Measurements from ENCODE around the gene SIGMAR1. TPM values are rescaled to one million over a fixed set of nuclear protein-coding genes. Genes with fewer than 3 reads are reported as not detected.

Gene SIGMAR1
- total and polyA plus RNA-seq, 8 donors, result 36.0 to 72.1 (median 45.0) TPM

DNA sequence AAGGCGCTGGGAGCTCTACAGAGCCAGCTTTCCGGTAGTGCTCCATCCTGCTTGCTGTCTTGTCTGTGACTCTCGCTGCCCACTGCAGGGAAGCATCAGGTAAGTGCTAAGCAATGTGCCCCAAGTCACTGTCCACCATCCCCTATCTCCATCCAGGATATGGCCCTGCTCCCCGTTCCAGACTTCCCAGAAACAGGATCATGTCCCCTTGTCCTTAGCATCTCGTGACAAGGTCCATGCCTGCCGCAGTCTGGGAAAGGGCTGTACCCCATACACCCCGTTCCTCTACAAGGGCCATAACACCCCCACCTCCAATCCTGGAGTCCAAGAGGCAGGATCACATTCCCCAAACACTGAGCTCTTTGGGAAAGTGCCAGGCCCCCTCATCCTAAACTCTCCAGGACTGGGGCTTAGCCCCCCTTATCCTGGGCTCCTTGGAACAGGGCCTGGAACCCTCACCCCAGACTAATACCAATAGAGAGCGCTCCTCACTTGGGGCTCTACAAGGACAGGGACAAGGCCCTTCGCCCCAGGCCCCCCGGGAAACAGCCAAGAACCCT is 26.3 kb downstream of the SIGMAR1 start:
- TF ChIP-seq, protein P1, sequence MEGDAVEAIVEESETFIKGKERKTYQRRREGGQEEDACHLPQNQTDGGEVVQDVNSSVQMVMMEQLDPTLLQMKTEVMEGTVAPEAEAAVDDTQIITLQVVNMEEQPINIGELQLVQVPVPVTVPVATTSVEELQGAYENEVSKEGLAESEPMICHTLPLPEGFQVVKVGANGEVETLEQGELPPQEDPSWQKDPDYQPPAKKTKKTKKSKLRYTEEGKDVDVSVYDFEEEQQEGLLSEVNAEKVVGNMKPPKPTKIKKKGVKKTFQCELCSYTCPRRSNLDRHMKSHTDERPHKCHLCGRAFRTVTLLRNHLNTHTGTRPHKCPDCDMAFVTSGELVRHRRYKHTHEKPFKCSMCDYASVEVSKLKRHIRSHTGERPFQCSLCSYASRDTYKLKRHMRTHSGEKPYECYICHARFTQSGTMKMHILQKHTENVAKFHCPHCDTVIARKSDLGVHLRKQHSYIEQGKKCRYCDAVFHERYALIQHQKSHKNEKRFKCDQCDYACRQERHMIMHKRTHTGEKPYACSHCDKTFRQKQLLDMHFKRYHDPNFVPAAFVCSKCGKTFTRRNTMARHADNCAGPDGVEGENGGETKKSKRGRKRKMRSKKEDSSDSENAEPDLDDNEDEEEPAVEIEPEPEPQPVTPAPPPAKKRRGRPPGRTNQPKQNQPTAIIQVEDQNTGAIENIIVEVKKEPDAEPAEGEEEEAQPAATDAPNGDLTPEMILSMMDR (IDR thresholded peaks at IDR 0.05), result no peak
- DNase-seq (no peak), ATAC-seq (peak; percentile 5)
- Histone ChIP-seq H3K36me3 (peaks cover 0 to 23% of the 10 kb centered on the region in 2 donors), H3K9me3 (no peaks in the 10 kb centered on the region), H3K4me1 (peaks cover 0 to 18% of the 10 kb centered on the region in 2 donors), H3K4me3 (peak overlapping the region; percentile 44 to 71), H3K27ac (peak overlapping the region; percentile 68 to 76), H3K27me3 (no peaks in the 10 kb centered on the region)
- intact Hi-C loops (cut with DNase I), result no loop called here

DNA sequence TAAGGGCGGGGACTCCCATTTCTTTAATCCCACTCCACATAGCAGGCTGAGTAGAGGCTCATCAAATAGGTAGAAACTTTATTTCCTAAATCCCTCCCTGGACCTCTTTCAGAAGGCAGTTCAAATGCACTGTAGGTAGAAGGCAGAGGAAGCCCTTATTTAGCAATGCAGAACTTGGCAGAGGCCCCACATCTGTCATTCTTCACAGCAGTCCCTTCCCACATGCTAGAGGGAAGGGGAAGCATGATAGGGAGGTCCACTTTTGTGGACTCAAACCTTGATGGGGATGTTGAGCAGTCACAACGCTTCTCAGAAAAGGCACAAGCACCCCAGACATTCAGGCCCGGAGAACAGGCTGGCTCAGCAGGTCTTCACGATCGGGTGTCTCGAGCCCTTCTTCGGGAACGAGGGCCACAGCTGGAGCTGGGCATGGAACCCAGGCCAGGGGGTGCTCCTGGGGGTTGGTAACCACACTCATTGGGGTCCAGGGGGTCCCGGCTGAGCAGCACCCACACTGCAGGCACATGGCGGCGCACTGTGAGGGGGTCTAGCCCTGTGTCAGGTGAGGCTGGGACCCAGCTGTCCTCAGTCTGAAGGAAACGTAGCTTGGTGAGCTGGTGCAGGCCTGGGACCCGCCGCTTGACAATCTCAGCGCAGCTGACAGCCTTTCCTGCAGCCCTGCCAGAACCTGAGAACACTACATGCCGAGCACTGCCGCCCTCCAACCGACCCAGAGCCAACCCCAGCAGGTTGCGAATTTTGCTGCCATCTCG is 27.0 kb downstream of the SIGMAR1 start:
- no peak overlapping the region for H3K27ac ChIP-seq

DNA sequence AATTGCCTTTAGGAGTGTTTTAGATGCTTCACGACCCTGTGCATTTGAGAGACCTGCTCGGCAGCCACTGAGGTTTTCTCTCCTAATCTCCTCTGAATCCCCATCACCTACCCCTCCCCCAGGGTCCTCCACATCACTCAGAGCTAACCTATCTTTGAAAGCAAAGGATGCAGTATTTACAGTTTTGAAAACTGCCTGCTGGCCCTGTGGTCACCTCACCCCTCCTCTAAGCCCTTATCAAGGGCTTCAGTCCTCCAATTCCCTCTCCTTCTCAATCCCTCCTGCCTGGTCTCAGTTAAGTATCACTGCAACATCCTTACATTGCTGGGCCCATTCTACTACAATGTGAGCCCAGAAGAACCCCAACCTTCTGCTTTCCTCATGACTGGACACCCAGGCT is 30.3 kb downstream of the SIGMAR1 start:
- peaks cover 0 to 10% of the 10 kb centered on the region in 2 donors for H3K4me1 ChIP-seq
- H3K4me3 ChIP-seq, result no peak overlapping the region
- H3K27ac ChIP-seq, result no peak overlapping the region
- TF ChIP-seq, protein P1 (IDR thresholded peaks at IDR 0.05), result no peak
- no peaks in the 10 kb centered on the region for H3K36me3 ChIP-seq
- no peaks in the 10 kb centered on the region for H3K27me3 ChIP-seq
- no peak for ATAC-seq
- no peak for DNase-seq
- H3K9me3 ChIP-seq, result no peaks in the 10 kb centered on the region
- intact Hi-C loops (cut with DNase I), result loop anchor here in 1 of 2 donors (10.0 kb wide), 2 partner anchors 203 to 273 kb away; no protein-coding TSS in a partner anchor

More for the DNA sequence above, 27.0 kb downstream of the SIGMAR1 start:
- ATAC-seq, result no peak
- peak in 1 of 4 donors; percentile 79 for DNase-seq
- intact Hi-C loops (cut with DNase I), result no loop called here
- Histone ChIP-seq H3K4me3 (peak overlapping the region in 1 of 2 donors; percentile 71), H3K36me3 (peaks cover 0 to 16% of the 10 kb centered on the region in 2 donors), H3K9me3 (no peaks in the 10 kb centered on the region), H3K4me1 (peaks cover 0 to 18% of the 10 kb centered on the region in 2 donors), H3K27me3 (no peaks in the 10 kb centered on the region)
- TF ChIP-seq, protein P1 (IDR thresholded peaks at IDR 0.05), result no peak

DNA sequence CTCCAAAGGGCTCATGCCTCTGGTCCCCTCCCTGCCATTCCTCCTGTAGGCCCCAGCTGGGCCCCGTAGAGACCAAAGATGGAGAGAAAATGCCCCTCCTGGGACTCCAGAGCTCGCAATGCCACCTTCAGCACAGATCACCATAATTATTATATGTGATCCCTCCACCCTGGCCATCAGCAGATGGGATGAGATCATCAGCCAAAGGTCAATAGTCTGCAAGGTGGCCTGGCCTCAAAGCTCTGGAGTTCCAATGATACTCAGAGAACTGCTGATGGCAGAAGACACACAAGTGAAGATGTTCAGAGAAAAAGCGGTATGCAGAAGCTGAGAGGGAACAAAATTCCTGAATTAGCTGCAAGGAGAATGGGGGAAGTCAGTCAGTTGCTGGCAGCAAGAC is 30.7 kb downstream of the SIGMAR1 start:
- no peak for ATAC-seq
- TF ChIP-seq, protein P1 (IDR thresholded peaks at IDR 0.05), result no peak
- no peak overlapping the region for H3K27ac ChIP-seq

DNA sequence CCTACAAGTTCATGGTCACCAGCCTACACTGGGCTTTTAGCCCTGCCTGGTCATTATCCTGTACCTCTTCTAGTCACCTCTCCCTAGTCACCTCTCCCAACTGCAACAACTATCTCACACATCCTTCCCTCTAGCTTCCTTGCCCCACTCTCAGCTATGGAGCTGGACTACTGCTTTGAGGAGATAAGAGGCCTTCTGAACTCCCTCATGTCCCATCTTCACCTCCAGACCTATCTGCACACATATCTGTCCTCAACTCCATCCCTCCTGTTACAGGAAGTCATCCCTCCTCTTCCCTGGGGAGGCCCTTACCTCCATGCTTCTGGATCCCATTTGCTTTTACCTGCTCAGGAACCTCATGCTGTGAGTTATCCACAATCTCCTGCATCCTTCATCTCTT is 31.4 kb downstream of the SIGMAR1 start:
- intact Hi-C loops (cut with DNase I), result loop anchor here in 1 of 2 donors (10.0 kb wide), 2 partner anchors 201 to 271 kb away; no protein-coding TSS in a partner anchor

More for the DNA sequence above, 30.7 kb downstream of the SIGMAR1 start:
- intact Hi-C loops (cut with DNase I), result loop anchor here in 1 of 2 donors (10.0 kb wide), 2 partner anchors 202 to 272 kb away; no protein-coding TSS in a partner anchor
- H3K4me3 ChIP-seq, result no peak overlapping the region
- no peaks in the 10 kb centered on the region for H3K9me3 ChIP-seq
- no peaks in the 10 kb centered on the region for H3K36me3 ChIP-seq
- H3K27me3 ChIP-seq, result no peaks in the 10 kb centered on the region
- no peak for DNase-seq
- peaks cover 0 to 9% of the 10 kb centered on the region in 2 donors for H3K4me1 ChIP-seq

More for the DNA sequence above, 31.4 kb downstream of the SIGMAR1 start:
- H3K4me3 ChIP-seq, result no peak overlapping the region
- H3K4me1 ChIP-seq, result peaks cover 0 to 5% of the 10 kb centered on the region in 2 donors
- H3K36me3 ChIP-seq, result no peaks in the 10 kb centered on the region
- H3K27ac ChIP-seq, result no peak overlapping the region
- ATAC-seq (no peak), DNase-seq (no peak)
- TF ChIP-seq, protein P1 (IDR thresholded peaks at IDR 0.05), result no peak
- no peaks in the 10 kb centered on the region for H3K27me3 ChIP-seq
- no peaks in the 10 kb centered on the region for H3K9me3 ChIP-seq

Data from left lung (tissue), 10 donors.